ENCODE data around the gene IQSEC1.

The IQSEC1 gene

DNA sequence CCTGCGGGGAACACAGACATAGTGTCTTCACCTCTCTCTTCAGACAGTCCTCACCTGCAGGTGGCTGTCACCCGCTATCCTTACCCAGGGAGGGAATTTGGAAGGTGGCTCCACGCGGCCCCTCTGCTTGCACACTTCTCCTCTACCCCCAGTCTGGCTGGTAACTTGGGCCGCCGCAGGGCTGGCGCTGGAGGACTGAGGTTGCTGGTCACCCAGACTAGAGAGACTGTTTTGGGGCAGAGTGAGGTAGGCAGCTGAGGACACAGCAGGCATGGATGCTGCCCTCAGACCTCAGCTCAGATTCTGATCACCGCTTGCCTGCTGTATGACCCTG lies 12.6 kb upstream of the IQSEC1 start:
- TF ChIP-seq, protein P1, sequence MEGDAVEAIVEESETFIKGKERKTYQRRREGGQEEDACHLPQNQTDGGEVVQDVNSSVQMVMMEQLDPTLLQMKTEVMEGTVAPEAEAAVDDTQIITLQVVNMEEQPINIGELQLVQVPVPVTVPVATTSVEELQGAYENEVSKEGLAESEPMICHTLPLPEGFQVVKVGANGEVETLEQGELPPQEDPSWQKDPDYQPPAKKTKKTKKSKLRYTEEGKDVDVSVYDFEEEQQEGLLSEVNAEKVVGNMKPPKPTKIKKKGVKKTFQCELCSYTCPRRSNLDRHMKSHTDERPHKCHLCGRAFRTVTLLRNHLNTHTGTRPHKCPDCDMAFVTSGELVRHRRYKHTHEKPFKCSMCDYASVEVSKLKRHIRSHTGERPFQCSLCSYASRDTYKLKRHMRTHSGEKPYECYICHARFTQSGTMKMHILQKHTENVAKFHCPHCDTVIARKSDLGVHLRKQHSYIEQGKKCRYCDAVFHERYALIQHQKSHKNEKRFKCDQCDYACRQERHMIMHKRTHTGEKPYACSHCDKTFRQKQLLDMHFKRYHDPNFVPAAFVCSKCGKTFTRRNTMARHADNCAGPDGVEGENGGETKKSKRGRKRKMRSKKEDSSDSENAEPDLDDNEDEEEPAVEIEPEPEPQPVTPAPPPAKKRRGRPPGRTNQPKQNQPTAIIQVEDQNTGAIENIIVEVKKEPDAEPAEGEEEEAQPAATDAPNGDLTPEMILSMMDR (conservative IDR thresholded peaks at IDR 0.05; ENCODE audit: low read depth): no peak
- DNase-seq (ENCODE audit: low spot score): no peak
- ChIA-PET CTCF (no interaction called here), POLR2A (ENCODE audit: low non-redundant PET) (no interaction called here)
- no peak overlapping the region for H3K27ac ChIP-seq

- POLR2A ChIA-PET (ENCODE audit: low non-redundant PET): no interaction called here
- TF ChIP-seq, protein P1 (conservative IDR thresholded peaks at IDR 0.05; ENCODE audit: low read depth): no peak
- CTCF ChIA-PET: no interaction called here
- no peak for DNase-seq (ENCODE audit: low spot score)
- no peak overlapping the region for H3K27ac ChIP-seq
Measured at GRCh38 chr3:13085081-13085845, 12.0 kb upstream of the IQSEC1 start.

GRCh38 chr3:13083898-13084297 lies 10.7 kb upstream of the IQSEC1 start:
- ChIA-PET CTCF (no interaction called here), POLR2A (ENCODE audit: low non-redundant PET) (no interaction called here)
- TF ChIP-seq, protein P1 (conservative IDR thresholded peaks at IDR 0.05; ENCODE audit: low read depth): no peak
- no peak overlapping the region for H3K27ac ChIP-seq
- DNase-seq (ENCODE audit: low spot score): no peak

DNA sequence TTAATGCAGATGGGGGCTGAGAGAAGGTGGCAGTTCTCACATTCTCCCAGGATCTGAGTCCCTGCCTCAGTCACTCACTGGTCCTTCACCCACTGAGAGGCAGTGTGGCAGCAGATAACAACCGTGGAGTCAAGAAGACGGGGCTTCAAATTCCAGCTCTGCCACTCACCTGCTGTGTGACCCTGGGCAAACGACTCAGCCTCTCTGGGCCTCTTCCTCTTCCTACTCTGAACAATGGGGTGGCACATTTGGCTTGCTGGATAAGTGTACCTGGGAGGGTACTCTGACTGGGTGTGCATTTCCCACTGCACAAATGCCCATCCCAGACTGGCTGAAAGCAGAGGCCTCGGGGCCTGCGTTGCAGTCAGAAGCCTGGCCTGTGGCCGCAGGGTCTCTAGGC lies 10.0 kb upstream of the IQSEC1 start:
- ChIA-PET POLR2A (ENCODE audit: low non-redundant PET) (no interaction called here), CTCF (no interaction called here)
- no peak overlapping the region for H3K27ac ChIP-seq
- TF ChIP-seq, protein P1 (conservative IDR thresholded peaks at IDR 0.05; ENCODE audit: low read depth): no peak
- DNase-seq (ENCODE audit: low spot score): no peak

DNA sequence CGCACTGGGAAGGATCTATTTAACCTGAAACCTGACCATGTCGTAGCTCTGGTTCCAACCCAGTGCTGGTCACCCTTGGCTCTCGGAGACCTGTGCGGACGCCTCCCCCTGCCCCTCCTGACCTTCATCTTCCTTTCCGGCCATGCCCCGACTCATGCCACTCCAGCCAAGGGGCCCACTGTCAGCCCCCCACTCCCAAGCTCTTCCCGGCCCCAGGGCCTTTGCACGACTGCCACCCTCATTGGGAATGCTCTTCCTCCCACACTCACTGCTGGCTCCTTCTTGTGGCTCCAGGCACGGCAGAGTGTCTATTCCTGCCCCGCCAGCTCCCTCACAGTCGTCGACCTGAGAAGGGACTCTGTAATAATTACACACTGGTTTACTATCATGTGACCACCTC lies 9.4 kb upstream of the IQSEC1 start:
- TF ChIP-seq, protein P1 (conservative IDR thresholded peaks at IDR 0.05; ENCODE audit: low read depth): no peak
- CTCF ChIA-PET: no interaction called here
- POLR2A ChIA-PET (ENCODE audit: low non-redundant PET): no interaction called here
- DNase-seq (ENCODE audit: low spot score): no peak
- H3K27ac ChIP-seq: no peak overlapping the region

GRCh38 chr3:13081603-13082360 lies 8.6 kb upstream of the IQSEC1 start:
- TF ChIP-seq, protein P1 (conservative IDR thresholded peaks at IDR 0.05; ENCODE audit: low read depth): no peak
- no peak for DNase-seq (ENCODE audit: low spot score)
- ChIA-PET CTCF (no interaction called here), POLR2A (ENCODE audit: low non-redundant PET) (no interaction called here)
- H3K27ac ChIP-seq: no peak overlapping the region
